Large intestine (tissue), 3 donors: ENCODE measurements around the gene MBTPS1. TPM values are rescaled to one million over a fixed set of nuclear protein-coding genes. Genes with fewer than 3 reads are reported as not detected.

ENCODE experiments used
- DNase-seq, 2 donors: peaks; one replicate each; pipeline versions ENCODE4 v3.0.0 to v3.0.0-alpha.2; 2013
- H3K27ac ChIP-seq: one replicate; pipeline ENCODE4 v1.5.1; 2013; ENCODE audit warnings: low read length
- H3K27me3 ChIP-seq: 2 replicates; pipeline ENCODE4 v1.6.1; 2013; ENCODE audit warnings: low read length; ENCODE audit not compliant: control insufficient read depth, insufficient read depth
- H3K36me3 ChIP-seq: 2 replicates; pipeline ENCODE4 v1.6.1; 2013; ENCODE audit warnings: low read length; ENCODE audit not compliant: control insufficient read depth, insufficient read depth
- H3K4me1 ChIP-seq: one replicate; pipeline ENCODE4 v1.6.1; 2013; ENCODE audit warnings: low read length; ENCODE audit not compliant: control insufficient read depth, insufficient read depth
- H3K4me3 ChIP-seq: one replicate; pipeline ENCODE4 v1.5.1; 2013; ENCODE audit warnings: low read length
- H3K9me3 ChIP-seq: one replicate; pipeline ENCODE4 v1.6.1; 2013; ENCODE audit warnings: mild to moderate bottlenecking, low read depth, low read length, moderate library complexity; ENCODE audit not compliant: control insufficient read depth
- WGBS: methylation state at CpG from one replicate; pipeline ENCODE4 v1.1.5; 2013; ENCODE audit warnings: low lambda C conversion rate; ENCODE audit not compliant: insufficient coverage; 5-methylcytosine and 5-hydroxymethylcytosine counted together
- polyA plus RNA-seq: library from polyadenylated mRNA; unstranded; fragments of 120-200 nt; gene quantifications from one replicate; pipeline ENCODE4 v1.2.1, GENCODE V29; 2013

MBTPS1 gene
- polyA plus RNA-seq, 1 donor = 67.7 TPM

GRCh38 chr16:84039696-84040095 is 77.0 kb downstream of the MBTPS1 start:
- Histone ChIP-seq H3K27me3 (peaks cover 28% of the 10 kb centered on the region), H3K9me3 (peaks cover 4% of the 10 kb centered on the region), H3K36me3 (no peaks in the 10 kb centered on the region), H3K27ac (no peak overlapping the region), H3K4me3 (no peak overlapping the region), H3K4me1 (no peaks in the 10 kb centered on the region)
- DNase-seq = no peak
- 80% methylated on average over 1 of the region's 12 CpGs for WGBS

- H3K36me3 ChIP-seq = no peaks in the 10 kb centered on the region
- no peak overlapping the region for H3K27ac ChIP-seq
- peaks cover 16% of the 10 kb centered on the region for H3K27me3 ChIP-seq
- WGBS = no CpG with 5 or more reads among the region's 12 CpGs
- no peak for DNase-seq
- H3K9me3 ChIP-seq = peaks cover 4% of the 10 kb centered on the region
- H3K4me3 ChIP-seq = no peak overlapping the region
- no peaks in the 10 kb centered on the region for H3K4me1 ChIP-seq
Observed at GRCh38 chr16:84038469-84038868, 78.3 kb downstream of the MBTPS1 start.

GRCh38 chr16:84036982-84037425 is 79.7 kb downstream of the MBTPS1 start:
- WGBS = no CpG with 5 or more reads among the region's 8 CpGs
- H3K27ac ChIP-seq = no peak overlapping the region
- no peak for DNase-seq
- H3K27me3 ChIP-seq = peaks cover 3% of the 10 kb centered on the region
- no peaks in the 10 kb centered on the region for H3K36me3 ChIP-seq
- peaks cover 4% of the 10 kb centered on the region for H3K9me3 ChIP-seq
- no peak overlapping the region for H3K4me3 ChIP-seq
- no peaks in the 10 kb centered on the region for H3K4me1 ChIP-seq

- H3K27ac ChIP-seq = no peak overlapping the region
- no CpG with 5 or more reads among the region's 3 CpGs for WGBS
- H3K4me1 ChIP-seq = no peaks in the 10 kb centered on the region
- no peak for DNase-seq
- H3K4me3 ChIP-seq = no peak overlapping the region
- no peaks in the 10 kb centered on the region for H3K27me3 ChIP-seq
- H3K36me3 ChIP-seq = no peaks in the 10 kb centered on the region
- H3K9me3 ChIP-seq = peaks cover 4% of the 10 kb centered on the region
Observed at GRCh38 chr16:84036131-84036530, 80.6 kb downstream of the MBTPS1 start.

GRCh38 chr16:84034516-84034915 is 82.2 kb downstream of the MBTPS1 start:
- DNase-seq = no peak
- Histone ChIP-seq H3K27ac (no peak overlapping the region), H3K4me3 (no peak overlapping the region), H3K9me3 (peaks cover 4% of the 10 kb centered on the region), H3K36me3 (no peaks in the 10 kb centered on the region), H3K27me3 (no peaks in the 10 kb centered on the region), H3K4me1 (no peaks in the 10 kb centered on the region)
- no CpG with 5 or more reads among the region's 12 CpGs for WGBS

GRCh38 chr16:84033251-84034195 is 83.2 kb downstream of the MBTPS1 start:
- DNase-seq = no peak
- Histone ChIP-seq H3K27me3 (no peaks in the 10 kb centered on the region), H3K27ac (no peak overlapping the region), H3K4me3 (no peak overlapping the region), H3K9me3 (peaks cover 4% of the 10 kb centered on the region), H3K4me1 (no peaks in the 10 kb centered on the region), H3K36me3 (no peaks in the 10 kb centered on the region)
- no CpG with 5 or more reads among the region's 25 CpGs for WGBS

GRCh38 chr16:84032458-84033178 is 84.1 kb downstream of the MBTPS1 start:
- Histone ChIP-seq H3K27me3 (no peaks in the 10 kb centered on the region), H3K36me3 (no peaks in the 10 kb centered on the region), H3K9me3 (peaks cover 4% of the 10 kb centered on the region), H3K4me3 (no peak overlapping the region), H3K27ac (no peak overlapping the region), H3K4me1 (no peaks in the 10 kb centered on the region)
- 100% methylated on average over 1 of the region's 15 CpGs for WGBS
- no peak for DNase-seq

GRCh38 chr16:84031556-84031955 is 85.2 kb downstream of the MBTPS1 start:
- no peak overlapping the region for H3K27ac ChIP-seq
- no peaks in the 10 kb centered on the region for H3K36me3 ChIP-seq
- no peak for DNase-seq
- H3K4me3 ChIP-seq = no peak overlapping the region
- peaks cover 2% of the 10 kb centered on the region for H3K9me3 ChIP-seq
- WGBS = no CpG with 5 or more reads among the region's 17 CpGs
- H3K4me1 ChIP-seq = no peaks in the 10 kb centered on the region
- H3K27me3 ChIP-seq = no peaks in the 10 kb centered on the region

- H3K36me3 ChIP-seq = no peaks in the 10 kb centered on the region
- no peaks in the 10 kb centered on the region for H3K27me3 ChIP-seq
- no CpG with 5 or more reads among the region's 14 CpGs for WGBS
- no peak for DNase-seq
- no peaks in the 10 kb centered on the region for H3K9me3 ChIP-seq
- no peak overlapping the region for H3K27ac ChIP-seq
- H3K4me3 ChIP-seq = no peak overlapping the region
- no peaks in the 10 kb centered on the region for H3K4me1 ChIP-seq
Observed at GRCh38 chr16:84029297-84030047, 87.3 kb downstream of the MBTPS1 start.

GRCh38 chr16:84027625-84028024 is 89.1 kb downstream of the MBTPS1 start:
- H3K36me3 ChIP-seq = no peaks in the 10 kb centered on the region
- no peaks in the 10 kb centered on the region for H3K4me1 ChIP-seq
- no peak overlapping the region for H3K4me3 ChIP-seq
- 69% methylated on average over 4 of the region's 15 CpGs for WGBS
- no peaks in the 10 kb centered on the region for H3K9me3 ChIP-seq
- no peak overlapping the region for H3K27ac ChIP-seq
- H3K27me3 ChIP-seq = peaks cover 6% of the 10 kb centered on the region
- DNase-seq = peak in 1 of 2 donors; percentile 14
